DOHH2 (cell line): ENCODE data around the gene BOK.
"Not testable (repeated sequence)": the region's sequence is repeated elsewhere in the genome, so short reads cannot be mapped to it uniquely, and the experiment has no call there.

Experiments used
- CTCF ChIP-seq: fragments of 200-600 bp; sonication (generic); IDR thresholded peaks from one replicate; pipeline ENCODE4 v1.5.1; 2014; ENCODE audit warnings: antibody characterized with exemption, mild to moderate bottlenecking, low read depth, low read length; ENCODE audit not compliant: poor library complexity, severe bottlenecking
- EZH2phosphoT487 ChIP-seq: fragments of 200-600 bp; sonication (generic); IDR thresholded peaks from 2 replicates; pipeline ENCODE4 v1.6.1; 2017; ENCODE audit warnings: borderline replicate concordance, mild to moderate bottlenecking, antibody characterized with exemption, low read length, moderate library complexity, mixed read lengths

DNA sequence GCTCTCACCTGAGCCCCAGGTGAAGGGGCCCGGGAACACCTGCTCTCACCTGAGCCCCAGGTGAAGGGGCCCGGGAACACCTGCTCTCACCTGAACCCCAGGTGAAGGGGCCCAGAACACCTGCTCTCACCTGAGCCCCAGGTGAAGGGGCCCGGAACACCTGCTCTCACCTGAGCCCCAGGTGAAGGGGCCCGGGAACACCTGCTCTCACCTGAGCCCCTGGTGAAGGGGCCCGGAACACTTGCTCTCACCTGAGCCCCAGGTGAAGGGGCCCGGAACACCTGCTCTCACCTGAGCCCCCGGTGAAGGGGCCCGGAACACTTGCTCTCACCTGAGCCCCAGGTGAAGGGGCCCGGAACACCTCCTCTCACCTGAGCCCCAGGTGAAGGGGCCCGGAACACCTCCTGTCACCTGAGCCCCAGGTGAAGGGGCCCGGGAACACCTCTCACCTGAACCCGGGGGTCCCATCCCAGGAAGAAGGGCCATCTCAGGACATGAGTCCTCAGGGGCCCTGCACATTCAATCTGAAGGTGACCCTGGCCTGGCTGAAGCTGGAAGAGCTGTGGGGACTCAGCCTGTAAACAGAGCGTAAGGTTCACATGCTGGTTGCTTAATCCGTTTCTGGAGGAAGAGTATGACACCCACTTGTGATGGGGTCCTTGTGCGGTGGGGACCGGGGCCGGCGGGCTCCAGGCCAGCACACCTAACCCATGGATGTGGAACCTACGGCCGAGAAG is 14.5 kb downstream of the BOK start:
- not testable (repeated sequence) for TF ChIP-seq CTCF, EZH2phosphoT487
